ENCODE measurements around the gene KIF25.

DNA sequence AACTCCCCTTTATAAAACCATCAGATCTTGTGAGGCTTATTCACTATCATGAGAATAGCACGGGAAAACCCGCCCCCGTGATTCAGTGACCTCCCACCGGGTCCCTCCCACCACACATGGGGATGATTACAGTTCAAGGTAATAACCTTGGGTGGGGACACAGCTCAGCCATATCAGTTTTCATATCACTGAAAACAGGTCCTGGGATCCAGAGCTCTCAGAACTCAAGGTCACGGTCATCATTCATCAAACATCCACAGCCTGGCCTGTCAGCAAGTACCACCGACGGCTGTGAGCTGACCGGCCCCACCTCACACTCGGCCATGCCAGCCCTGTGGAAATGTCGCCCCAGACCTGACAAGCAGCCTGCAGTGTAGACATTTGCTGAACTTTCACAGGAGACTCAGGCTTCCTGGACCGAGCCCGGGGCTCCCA lies 95.6 kb downstream of the KIF25 start:
- no peak for TF ChIP-seq EP300 (IDR thresholded peaks at IDR 0.05)
- TF ChIP-seq, protein P1, sequence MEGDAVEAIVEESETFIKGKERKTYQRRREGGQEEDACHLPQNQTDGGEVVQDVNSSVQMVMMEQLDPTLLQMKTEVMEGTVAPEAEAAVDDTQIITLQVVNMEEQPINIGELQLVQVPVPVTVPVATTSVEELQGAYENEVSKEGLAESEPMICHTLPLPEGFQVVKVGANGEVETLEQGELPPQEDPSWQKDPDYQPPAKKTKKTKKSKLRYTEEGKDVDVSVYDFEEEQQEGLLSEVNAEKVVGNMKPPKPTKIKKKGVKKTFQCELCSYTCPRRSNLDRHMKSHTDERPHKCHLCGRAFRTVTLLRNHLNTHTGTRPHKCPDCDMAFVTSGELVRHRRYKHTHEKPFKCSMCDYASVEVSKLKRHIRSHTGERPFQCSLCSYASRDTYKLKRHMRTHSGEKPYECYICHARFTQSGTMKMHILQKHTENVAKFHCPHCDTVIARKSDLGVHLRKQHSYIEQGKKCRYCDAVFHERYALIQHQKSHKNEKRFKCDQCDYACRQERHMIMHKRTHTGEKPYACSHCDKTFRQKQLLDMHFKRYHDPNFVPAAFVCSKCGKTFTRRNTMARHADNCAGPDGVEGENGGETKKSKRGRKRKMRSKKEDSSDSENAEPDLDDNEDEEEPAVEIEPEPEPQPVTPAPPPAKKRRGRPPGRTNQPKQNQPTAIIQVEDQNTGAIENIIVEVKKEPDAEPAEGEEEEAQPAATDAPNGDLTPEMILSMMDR (IDR thresholded peaks at IDR 0.05), result no peak
- TF ChIP-seq POLR2A (IDR thresholded peaks at IDR 0.05), result no peak

Data from ovary (tissue), 3 donors.